Chondrocyte (in vitro differentiated cells): ENCODE results near the gene OBI1. TPM values are rescaled to one million over a fixed set of nuclear protein-coding genes. Genes with fewer than 3 reads are reported as not detected.

ENCODE experiments used
- DNase-seq: peaks from one replicate; pipeline ENCODE4 v3.0.0; 2021; ENCODE audit warnings: mixed read lengths, low spot score
- H3K27ac Mint-ChIP-seq: one replicate; pipeline ENCODE4 v1.8.0; 2021; ENCODE audit warnings: mild to moderate bottlenecking, moderate library complexity, mixed read lengths; ENCODE audit not compliant: unreplicated experiment
- H3K27me3 Mint-ChIP-seq: 2 replicates; pipeline ENCODE4 v1.8.0; 2021; ENCODE audit warnings: low read depth, mixed read lengths
- H3K36me3 Mint-ChIP-seq: 2 replicates; pipeline ENCODE4 v1.8.0; 2021; ENCODE audit warnings: low read depth, mixed read lengths
- H3K4me1 Mint-ChIP-seq: 2 replicates; pipeline ENCODE4 v1.8.0; 2021; ENCODE audit warnings: low read depth, mild to moderate bottlenecking, mixed read lengths
- H3K4me3 Mint-ChIP-seq: one replicate; pipeline ENCODE4 v1.8.0; 2021; ENCODE audit warnings: mild to moderate bottlenecking, moderate library complexity, mixed read lengths; ENCODE audit not compliant: unreplicated experiment
- H3K9me3 Mint-ChIP-seq: 2 replicates; pipeline ENCODE4 v1.8.0; 2021; ENCODE audit warnings: low read depth, mixed read lengths
- CTCF ChIP-seq: fragments of 200-600 bp; sonication (generic); IDR thresholded peaks from 2 replicates; pipeline ENCODE4 v1.5.0; 2021; ENCODE audit warnings: antibody characterized with exemption, mild to moderate bottlenecking, moderate library complexity
- total RNA-seq: library from RNA; stranded (reverse); gene quantifications from 3 replicates; pipeline ENCODE4 v1.2.1, GENCODE V29; 2021

The OBI1 gene
- total RNA-seq, 1 donor from 2014 or later: 8.8 TPM

DNA sequence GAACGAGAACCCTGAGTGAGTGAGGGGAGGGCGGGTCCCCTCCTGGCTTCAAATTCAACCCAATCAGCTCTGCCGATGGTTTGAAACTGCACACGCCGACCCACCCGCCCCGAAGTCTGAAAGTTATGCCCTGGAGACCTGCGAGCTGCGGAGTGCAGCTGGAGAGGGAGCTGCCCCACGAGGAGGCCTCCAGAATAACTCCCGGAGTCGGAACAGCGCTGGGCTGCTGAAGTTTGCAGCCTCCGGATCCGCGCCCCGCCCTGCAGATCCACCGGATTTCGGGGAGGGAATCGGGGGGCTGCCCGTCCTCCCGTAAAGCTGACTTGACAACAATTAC, 62.6 kb downstream of the OBI1 start:
- Mint-ChIP-seq H3K4me1 (peaks cover 6% of the 10 kb centered on the region), H3K27ac (no peak overlapping the region), H3K36me3 (peaks cover 1% of the 10 kb centered on the region), H3K9me3 (no peaks in the 10 kb centered on the region), H3K27me3 (peaks cover 84% of the 10 kb centered on the region), H3K4me3 (no peak overlapping the region)
- DNase-seq: no peak
- TF ChIP-seq CTCF: no peak

GRCh38 chr13:78595495-78596398, 63.2 kb downstream of the OBI1 start:
- H3K27ac Mint-ChIP-seq: no peak overlapping the region
- no peaks in the 10 kb centered on the region for H3K9me3 Mint-ChIP-seq
- H3K36me3 Mint-ChIP-seq: no peaks in the 10 kb centered on the region
- H3K27me3 Mint-ChIP-seq: peaks cover 83% of the 10 kb centered on the region
- H3K4me3 Mint-ChIP-seq: no peak overlapping the region
- no peak for TF ChIP-seq CTCF
- peaks cover 5% of the 10 kb centered on the region for H3K4me1 Mint-ChIP-seq
- DNase-seq: peak; percentile 72

GRCh38 chr13:78594456-78594975, 64.4 kb downstream of the OBI1 start:
- Mint-ChIP-seq H3K4me3 (no peak overlapping the region), H3K36me3 (no peaks in the 10 kb centered on the region), H3K27ac (no peak overlapping the region), H3K4me1 (peaks cover 5% of the 10 kb centered on the region), H3K9me3 (no peaks in the 10 kb centered on the region), H3K27me3 (peaks cover 80% of the 10 kb centered on the region)
- no peak for DNase-seq
- TF ChIP-seq CTCF: no peak

DNA sequence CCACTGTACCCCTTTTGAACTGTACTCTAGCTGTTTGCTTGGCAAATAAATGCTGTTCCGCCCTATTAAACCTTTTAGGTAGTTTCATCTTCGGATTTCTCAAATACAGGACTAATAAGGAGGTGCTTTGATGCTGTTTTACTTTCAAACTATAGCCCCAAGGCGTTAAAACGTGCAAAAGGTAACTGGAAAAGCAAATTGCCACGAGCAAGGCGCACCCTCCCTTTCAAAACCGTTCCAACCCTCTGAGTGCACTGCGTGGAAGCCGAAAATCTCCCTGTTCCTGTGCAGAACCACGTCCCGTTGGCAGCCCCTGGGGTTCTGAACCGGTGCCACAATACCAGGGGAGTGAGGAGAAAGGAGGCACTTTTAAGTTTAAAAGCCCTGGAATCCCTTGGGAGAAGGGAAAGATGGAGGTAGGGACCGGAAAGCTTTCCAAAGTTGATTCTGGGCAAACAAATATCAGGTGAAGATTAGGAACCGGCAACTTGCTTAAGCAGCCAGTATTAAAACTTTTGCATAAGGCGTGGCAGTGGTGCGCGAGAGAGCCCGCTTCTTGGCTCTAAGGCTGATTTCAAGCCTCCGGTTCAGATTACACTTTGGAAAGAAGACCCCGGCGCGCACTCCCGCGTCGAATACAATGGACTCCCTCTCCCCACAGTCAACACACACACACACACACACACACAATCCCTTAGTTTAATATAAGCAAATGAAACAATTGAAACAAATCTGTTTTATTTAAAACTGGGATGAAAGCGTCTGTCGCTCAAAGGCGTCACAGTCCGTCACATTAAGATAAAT, 65.1 kb downstream of the OBI1 start:
- H3K36me3 Mint-ChIP-seq: no peaks in the 10 kb centered on the region
- no peak overlapping the region for H3K4me3 Mint-ChIP-seq
- no peak for DNase-seq
- no peak for TF ChIP-seq CTCF
- no peaks in the 10 kb centered on the region for H3K9me3 Mint-ChIP-seq
- no peak overlapping the region for H3K27ac Mint-ChIP-seq
- H3K4me1 Mint-ChIP-seq: peaks cover 5% of the 10 kb centered on the region
- peaks cover 81% of the 10 kb centered on the region for H3K27me3 Mint-ChIP-seq

GRCh38 chr13:78593129-78593528, 65.8 kb downstream of the OBI1 start:
- Mint-ChIP-seq H3K4me3 (no peak overlapping the region), H3K9me3 (no peaks in the 10 kb centered on the region), H3K27me3 (peaks cover 81% of the 10 kb centered on the region), H3K36me3 (no peaks in the 10 kb centered on the region), H3K27ac (no peak overlapping the region), H3K4me1 (peaks cover 5% of the 10 kb centered on the region)
- TF ChIP-seq CTCF: no peak
- no peak for DNase-seq
